K562 (cell line): ENCODE data around the gene SFPQ. TPM values are rescaled to one million over a fixed set of nuclear protein-coding genes. Genes with fewer than 3 reads are reported as not detected.
A peak's percentile ranks its signal among the peaks of the same experiment; 100 is the strongest.

Experiments used
- BRF1 ChIP-seq: IDR thresholded peaks from 3 replicates; pipeline ENCODE4 v1.6.1; 2011; ENCODE audit warnings: borderline replicate concordance, mild to moderate bottlenecking; ENCODE audit not compliant: insufficient read length; ENCODE audit errors: extremely low read depth
- CEBPB ChIP-seq: fragments of 450-650 bp; IDR thresholded peaks from 2 replicates; pipeline ENCODE4 v1.6.1; 2016; ENCODE audit warnings: missing genetic modification characterization, missing compliant biosample characterization
- CGGBP1 ChIP-seq: fragments of 250-450 bp; sonication (Bioruptor Pico); IDR thresholded peaks from 2 replicates; pipeline ENCODE4 v1.9.0; 2021; ENCODE audit warnings: mild to moderate bottlenecking
- DACH1 ChIP-seq: fragments of 450-650 bp; IDR thresholded peaks from 2 replicates; pipeline ENCODE4 v1.6.1; 2018; ENCODE audit not compliant: partially characterized antibody
- EGR1 ChIP-seq: fragments of 450-650 bp; conservative IDR thresholded peaks from 2 replicates; pipeline ENCODE4 v1.6.1; 2017; ENCODE audit warnings: mild to moderate bottlenecking
- HNRNPLL ChIP-seq: fragments of 200-400 bp; formaldehyde crosslinking; IDR thresholded peaks from 2 replicates; pipeline ENCODE4 v1.6.1; 2017; ENCODE audit warnings: low read length, low read depth, mild to moderate bottlenecking; ENCODE audit not compliant: poor library complexity, severe bottlenecking
- KDM4B ChIP-seq, 2 experiments: fragments of 450-650 bp in 1 of 2; sonication (generic) in 1 of 2; IDR thresholded peaks; 2 replicates each; pipeline ENCODE4 v1.6.1; 2016 to 2017; ENCODE audit warnings: borderline replicate concordance in 2 of 2, antibody characterized with exemption in 1 of 2, low read depth in 1 of 2, mild to moderate bottlenecking in 1 of 2
- MTA1 ChIP-seq: fragments of 450-650 bp; IDR thresholded peaks from 2 replicates; pipeline ENCODE4 v1.6.1; 2017; ENCODE audit warnings: borderline replicate concordance
- MTA3 ChIP-seq: fragments of 450-650 bp; formaldehyde crosslinking; IDR thresholded peaks from 2 replicates; pipeline ENCODE4 v1.6.1; 2017; ENCODE audit warnings: mild to moderate bottlenecking, borderline replicate concordance
- PHB ChIP-seq: fragments of 250-450 bp; sonication (Bioruptor Pico); IDR thresholded peaks from 2 replicates; pipeline ENCODE4 v1.5.0; 2021
- PHB2 ChIP-seq: fragments of 450-650 bp; IDR thresholded peaks from 2 replicates; pipeline ENCODE4 v1.6.1; 2017; ENCODE audit warnings: low read depth
- RBM22 ChIP-seq: fragments of 200-400 bp; formaldehyde crosslinking; IDR thresholded peaks from 2 replicates; pipeline ENCODE4 v1.6.1; 2018; ENCODE audit warnings: low read length, low read depth; ENCODE audit not compliant: poor library complexity, severe bottlenecking
- SIX5 ChIP-seq, 2 experiments: IDR thresholded peaks; 2 replicates each; pipeline ENCODE4 v1.6.1; 2011; ENCODE audit warnings: low read length in 2 of 2, borderline replicate concordance in 1 of 2, low read depth in 1 of 2, mild to moderate bottlenecking in 1 of 2, moderate library complexity in 1 of 2; ENCODE audit not compliant: insufficient read depth in 1 of 2
- SMAD4 ChIP-seq: fragments of 250-450 bp; sonication (Bioruptor Pico); conservative IDR thresholded peaks from 2 replicates; pipeline ENCODE4 v1.8.0; 2021; ENCODE audit warnings: inconsistent platforms, mild to moderate bottlenecking, moderate library complexity
- SRSF3 ChIP-seq: fragments of 200-400 bp; formaldehyde crosslinking; IDR thresholded peaks from 2 replicates; pipeline ENCODE4 v1.6.1; 2016; ENCODE audit warnings: mild to moderate bottlenecking, low read length, moderate library complexity; ENCODE audit not compliant: insufficient read depth
- SRSF9 ChIP-seq: fragments of 200-400 bp; formaldehyde crosslinking; IDR thresholded peaks from 2 replicates; pipeline ENCODE4 v1.6.1; 2017; ENCODE audit warnings: low read depth, low read length, borderline replicate concordance
- TRIM24 ChIP-seq, 2 experiments: fragments of 450-650 bp; IDR thresholded peaks; 2 replicates each; pipeline ENCODE4 v1.6.1; 2016
- ZNF253 ChIP-seq: fragments of 250-450 bp; sonication (Bioruptor Pico); conservative IDR thresholded peaks from 2 replicates; pipeline ENCODE4 v1.6.1; 2021; ENCODE audit warnings: mild to moderate bottlenecking
- ZSCAN29 ChIP-seq: fragments of 450-650 bp; IDR thresholded peaks from 2 replicates; pipeline ENCODE4 v1.6.1; 2017
- polyA plus RNA-seq, 8 experiments: library from polyadenylated mRNA; depleted of rRNA in 4 of 8; stranded (reverse) in 5 of 8; unstranded in 3 of 8; fragments of >200 nt; fragmentation: Nextera tagmentation in 2 of 8; fragmentation: Illumina TruSeq in 1 of 8; extraction: Ambion mirVana in 2 of 8; extraction: Trizol in 1 of 8; gene quantifications; 2 replicates each; pipeline versions ENCODE4 v1.2.1 to v1.2.3, GENCODE V29; 2011 to 2014; ENCODE audit warnings: inconsistent platforms in 1 of 8, missing spikeins in 1 of 8
- total RNA-seq, 7 experiments: library from RNA; depleted of rRNA in 6 of 7; stranded (reverse); fragments of >200 nt in 6 of 7; fragmentation: Illumina TruSeq in 2 of 7; extraction: Trizol in 2 of 7; gene quantifications; 2 replicates each; pipeline versions ENCODE4 v1.2.1 to v1.2.3, GENCODE V29; 2011 to 2021; ENCODE audit warnings: low replicate concordance in 1 of 7
- TF ChIP-seq, protein P1 (sequence below): fragments of 250-450 bp; sonication (Bioruptor Pico); IDR thresholded peaks from 2 replicates; pipeline ENCODE4 v1.4.0; 2020; ENCODE audit warnings: mild to moderate bottlenecking, moderate library complexity

The SFPQ gene
- total and polyA plus RNA-seq, 9 of the 15 experiments (the other 6 are each of a cell fraction or from before 2014, with no cell fraction given), result 69.7 to 562 (median 399) TPM

GRCh38 chr1:35192056-35192852 is 691 bp downstream of the SFPQ start (continued):
- TF ChIP-seq SRSF3, result peak; percentile 95; the same call in 1 of the 2 replicates
- no peak for TF ChIP-seq SIX5 (IDR thresholded peaks at IDR 0.05; ENCODE audit: borderline replicate concordance in 1 of 2, insufficient read depth in 1 of 2, low read depth in 1 of 2, low read length in 2 of 2)
- TF ChIP-seq RBM22, result peak; percentile 81
- TF ChIP-seq ZNF253 (CRISPR knock-in tag), result no peak
- TF ChIP-seq TRIM24 (IDR thresholded peaks at IDR 0.05), result no peak
- no peak for TF ChIP-seq DACH1
- TF ChIP-seq, protein P1, sequence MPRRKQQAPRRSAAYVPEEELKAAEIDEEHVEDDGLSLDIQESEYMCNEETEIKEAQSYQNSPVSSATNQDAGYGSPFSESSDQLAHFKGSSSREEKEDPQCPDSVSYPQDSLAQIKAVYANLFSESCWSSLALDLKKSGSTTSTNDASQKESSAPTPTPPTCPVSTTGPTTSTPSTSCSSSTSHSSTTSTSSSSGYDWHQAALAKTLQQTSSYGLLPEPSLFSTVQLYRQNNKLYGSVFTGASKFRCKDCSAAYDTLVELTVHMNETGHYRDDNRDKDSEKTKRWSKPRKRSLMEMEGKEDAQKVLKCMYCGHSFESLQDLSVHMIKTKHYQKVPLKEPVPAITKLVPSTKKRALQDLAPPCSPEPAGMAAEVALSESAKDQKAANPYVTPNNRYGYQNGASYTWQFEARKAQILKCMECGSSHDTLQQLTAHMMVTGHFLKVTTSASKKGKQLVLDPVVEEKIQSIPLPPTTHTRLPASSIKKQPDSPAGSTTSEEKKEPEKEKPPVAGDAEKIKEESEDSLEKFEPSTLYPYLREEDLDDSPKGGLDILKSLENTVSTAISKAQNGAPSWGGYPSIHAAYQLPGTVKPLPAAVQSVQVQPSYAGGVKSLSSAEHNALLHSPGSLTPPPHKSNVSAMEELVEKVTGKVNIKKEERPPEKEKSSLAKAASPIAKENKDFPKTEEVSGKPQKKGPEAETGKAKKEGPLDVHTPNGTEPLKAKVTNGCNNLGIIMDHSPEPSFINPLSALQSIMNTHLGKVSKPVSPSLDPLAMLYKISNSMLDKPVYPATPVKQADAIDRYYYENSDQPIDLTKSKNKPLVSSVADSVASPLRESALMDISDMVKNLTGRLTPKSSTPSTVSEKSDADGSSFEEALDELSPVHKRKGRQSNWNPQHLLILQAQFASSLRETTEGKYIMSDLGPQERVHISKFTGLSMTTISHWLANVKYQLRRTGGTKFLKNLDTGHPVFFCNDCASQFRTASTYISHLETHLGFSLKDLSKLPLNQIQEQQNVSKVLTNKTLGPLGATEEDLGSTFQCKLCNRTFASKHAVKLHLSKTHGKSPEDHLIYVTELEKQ (CRISPR knock-in tag), result no peak
- TF ChIP-seq KDM4B (IDR thresholded peaks at IDR 0.05; ENCODE audit: borderline replicate concordance in 2 of 2, low read depth in 1 of 2), result no peak
- no peak for TF ChIP-seq PHB2
- TF ChIP-seq BRF1, result no peak
- TF ChIP-seq HNRNPLL, result peak; percentile 46
- TF ChIP-seq ZSCAN29, result no peak
- no peak for TF ChIP-seq SRSF9
- peak; percentile 76 for TF ChIP-seq SMAD4 (CRISPR knock-in tag)
- TF ChIP-seq MTA3, result peak; percentile 91; the same call in 1 of the 2 replicates
- no peak for TF ChIP-seq CEBPB (tag)
- peak; percentile 92 for TF ChIP-seq EGR1
- TF ChIP-seq PHB (CRISPR knock-in tag), result no peak
- TF ChIP-seq MTA1, result no peak
- no peak for TF ChIP-seq CGGBP1 (CRISPR knock-in tag)
